Measurements from ENCODE around the gene NRARP. TPM values are rescaled to one million over a fixed set of nuclear protein-coding genes. Genes with fewer than 3 reads are reported as not detected.
A peak's percentile ranks its signal among the peaks of the same experiment; 100 is the strongest.

Gene NRARP
- total RNA-seq, 2 experiments from 2014 or later, result 0.96 to 1.4 TPM

DNA sequence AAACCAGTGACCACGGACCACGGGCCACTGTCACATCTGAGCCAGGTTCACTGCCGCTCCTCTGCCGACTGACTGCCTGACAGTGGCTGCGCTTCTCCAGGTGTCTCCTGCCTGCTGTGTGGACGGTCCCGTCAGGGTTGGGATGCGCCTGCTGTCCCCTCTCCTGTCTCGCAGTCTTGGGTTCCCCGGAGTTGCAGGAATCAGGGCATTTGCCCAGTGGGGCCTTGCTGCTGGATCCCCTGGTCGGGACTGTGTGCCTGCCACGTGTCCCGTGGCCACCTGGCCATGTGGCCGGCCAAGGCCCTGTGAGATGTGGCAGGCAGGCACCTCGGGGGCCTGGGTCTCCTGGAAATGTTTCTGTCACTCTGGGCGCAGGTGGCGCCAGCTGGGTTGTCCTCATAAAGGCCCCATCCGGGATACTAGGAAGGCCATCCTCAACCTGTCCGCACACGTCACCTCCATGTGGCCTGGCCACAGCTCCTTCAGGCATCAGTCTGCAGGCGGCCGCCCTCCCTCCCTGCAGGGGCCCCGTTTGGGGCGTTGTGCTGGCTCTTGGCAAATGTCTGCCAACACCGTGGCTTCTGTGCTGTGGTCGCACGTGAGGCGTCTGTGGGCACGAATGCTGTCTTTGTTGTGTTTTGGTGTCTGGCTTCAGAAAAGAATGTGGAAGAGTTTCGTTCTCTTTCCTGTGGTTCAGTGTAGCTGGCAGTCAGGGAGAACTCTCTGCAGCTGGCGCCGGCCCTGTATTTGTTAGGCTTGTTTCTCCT lies 31.0 kb downstream of the NRARP start:
- peaks cover 33% of the 10 kb centered on the region for H3K36me3 Mint-ChIP-seq (ENCODE audit: low read depth)
- no peaks in the 10 kb centered on the region for H3K9me3 ChIP-seq (ENCODE audit: control insufficient read depth in 1 of 2, insufficient read depth in 1 of 2, low read length in 2 of 2)
- ChIA-PET CTCF (no interaction called here), POLR2A (interaction anchor here (1.2 kb wide), 1 partner anchor 16 kb away, joined by 3 read pairs; the partner anchor contains the start of gene NELFB)
- peaks cover 18% of the 10 kb centered on the region for H3K4me1 ChIP-seq (ENCODE audit: insufficient read depth, low read length)
- H3K27ac Mint-ChIP-seq, result peak overlapping the region; percentile 35
- peaks cover 16% of the 10 kb centered on the region for H3K4me1 Mint-ChIP-seq (ENCODE audit: low read depth)
- intact Hi-C loops (cut with DNase I, micrococcal nuclease), result no loop called here
- H3K36me3 ChIP-seq (ENCODE audit: insufficient read depth, low read length), result peaks cover 45% of the 10 kb centered on the region
- H3K4me3 Mint-ChIP-seq, result no peak overlapping the region
- ATAC-seq (ENCODE audit: poor library complexity) (peak; percentile 76), DNase-seq (peak in 8 of 14 experiments; percentile 29 to 68 (median 44))
- no peaks in the 10 kb centered on the region for H3K27me3 Mint-ChIP-seq
- no peak overlapping the region for H3K27ac ChIP-seq (ENCODE audit: low read depth in 1 of 2, low read length in 2 of 2)
- no peaks in the 10 kb centered on the region for H3K27me3 ChIP-seq (ENCODE audit: control insufficient read depth in 1 of 2, insufficient read depth in 2 of 2, low read length in 2 of 2)
- H3K9me3 Mint-ChIP-seq, result no peaks in the 10 kb centered on the region
- no peak overlapping the region for H3K4me3 ChIP-seq (ENCODE audit: low read length)
- TF ChIP-seq, protein P1, sequence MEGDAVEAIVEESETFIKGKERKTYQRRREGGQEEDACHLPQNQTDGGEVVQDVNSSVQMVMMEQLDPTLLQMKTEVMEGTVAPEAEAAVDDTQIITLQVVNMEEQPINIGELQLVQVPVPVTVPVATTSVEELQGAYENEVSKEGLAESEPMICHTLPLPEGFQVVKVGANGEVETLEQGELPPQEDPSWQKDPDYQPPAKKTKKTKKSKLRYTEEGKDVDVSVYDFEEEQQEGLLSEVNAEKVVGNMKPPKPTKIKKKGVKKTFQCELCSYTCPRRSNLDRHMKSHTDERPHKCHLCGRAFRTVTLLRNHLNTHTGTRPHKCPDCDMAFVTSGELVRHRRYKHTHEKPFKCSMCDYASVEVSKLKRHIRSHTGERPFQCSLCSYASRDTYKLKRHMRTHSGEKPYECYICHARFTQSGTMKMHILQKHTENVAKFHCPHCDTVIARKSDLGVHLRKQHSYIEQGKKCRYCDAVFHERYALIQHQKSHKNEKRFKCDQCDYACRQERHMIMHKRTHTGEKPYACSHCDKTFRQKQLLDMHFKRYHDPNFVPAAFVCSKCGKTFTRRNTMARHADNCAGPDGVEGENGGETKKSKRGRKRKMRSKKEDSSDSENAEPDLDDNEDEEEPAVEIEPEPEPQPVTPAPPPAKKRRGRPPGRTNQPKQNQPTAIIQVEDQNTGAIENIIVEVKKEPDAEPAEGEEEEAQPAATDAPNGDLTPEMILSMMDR (IDR thresholded peaks at IDR 0.05), result no peak

- peaks cover 39% of the 10 kb centered on the region for H3K36me3 Mint-ChIP-seq (ENCODE audit: low read depth)
Measured at GRCh38 chr9:137269231-137269772, 32.8 kb downstream of the NRARP start.

GRCh38 chr9:137268538-137269201 lies 33.4 kb downstream of the NRARP start:
- peaks cover 62% of the 10 kb centered on the region for H3K36me3 ChIP-seq (ENCODE audit: insufficient read depth, low read length)
- H3K4me3 Mint-ChIP-seq, result no peak overlapping the region

More at GRCh38 chr9:137269231-137269772, 32.8 kb downstream of the NRARP start:
- H3K27ac Mint-ChIP-seq, result no peak overlapping the region
- no peak for DNase-seq
- H3K27me3 ChIP-seq (ENCODE audit: control insufficient read depth in 1 of 2, insufficient read depth in 2 of 2, low read length in 2 of 2), result no peaks in the 10 kb centered on the region
- CTCF ChIA-PET, result no interaction called here
- no peak overlapping the region for H3K27ac ChIP-seq (ENCODE audit: low read depth in 1 of 2, low read length in 2 of 2)
- intact Hi-C loops (cut with DNase I, micrococcal nuclease), result no loop called here
- H3K4me3 ChIP-seq (ENCODE audit: low read length), result no peak overlapping the region
- H3K27me3 Mint-ChIP-seq, result no peaks in the 10 kb centered on the region
- TF ChIP-seq, protein P1 (IDR thresholded peaks at IDR 0.05), result no peak
- H3K4me1 ChIP-seq (ENCODE audit: insufficient read depth, low read length), result peaks cover 17% of the 10 kb centered on the region
- ATAC-seq (ENCODE audit: poor library complexity), result no peak
- H3K9me3 ChIP-seq (ENCODE audit: control insufficient read depth in 1 of 2, insufficient read depth in 1 of 2, low read length in 2 of 2), result no peaks in the 10 kb centered on the region
- H3K4me3 Mint-ChIP-seq, result no peak overlapping the region
- H3K4me1 Mint-ChIP-seq (ENCODE audit: low read depth), result peaks cover 8% of the 10 kb centered on the region
- H3K9me3 Mint-ChIP-seq, result no peaks in the 10 kb centered on the region
- POLR2A ChIA-PET, result no interaction called here
- H3K36me3 ChIP-seq (ENCODE audit: insufficient read depth, low read length), result peaks cover 58% of the 10 kb centered on the region

More at GRCh38 chr9:137268538-137269201, 33.4 kb downstream of the NRARP start:
- POLR2A ChIA-PET, result no interaction called here
- TF ChIP-seq, protein P1 (IDR thresholded peaks at IDR 0.05), result no peak
- Mint-ChIP-seq H3K9me3 (no peaks in the 10 kb centered on the region), H3K4me1 (ENCODE audit: low read depth) (peaks cover 8% of the 10 kb centered on the region), H3K27ac (no peak overlapping the region), H3K27me3 (no peaks in the 10 kb centered on the region), H3K36me3 (ENCODE audit: low read depth) (peaks cover 46% of the 10 kb centered on the region)
- no peak overlapping the region for H3K4me3 ChIP-seq (ENCODE audit: low read length)
- CTCF ChIA-PET, result no interaction called here
- H3K4me1 ChIP-seq (ENCODE audit: insufficient read depth, low read length), result peaks cover 17% of the 10 kb centered on the region
- no peaks in the 10 kb centered on the region for H3K27me3 ChIP-seq (ENCODE audit: control insufficient read depth in 1 of 2, insufficient read depth in 2 of 2, low read length in 2 of 2)
- H3K9me3 ChIP-seq (ENCODE audit: control insufficient read depth in 1 of 2, insufficient read depth in 1 of 2, low read length in 2 of 2), result no peaks in the 10 kb centered on the region
- ATAC-seq (ENCODE audit: poor library complexity) (no peak), DNase-seq (no peak)
- intact Hi-C loops (cut with DNase I, micrococcal nuclease), result no loop called here
- H3K27ac ChIP-seq (ENCODE audit: low read depth in 1 of 2, low read length in 2 of 2), result no peak overlapping the region
